Coronary artery (tissue), 2 donors: ENCODE data around the gene TCEAL3.
"Not testable (repeated sequence)": the region's sequence is repeated elsewhere in the genome, so short reads cannot be mapped to it uniquely, and the experiment has no call there.

Experiments used
- DNase-seq: peaks from one replicate; pipeline ENCODE4 v3.0.0-alpha.2; 2017; ENCODE audit warnings: low spot score
- H3K27ac ChIP-seq, 2 donors: fragments of 200-600 bp; sonication (generic); one replicate each; pipeline ENCODE4 v1.5.1; 2016 to 2019
- H3K4me3 ChIP-seq: fragments of 200-600 bp; sonication (generic); 2 replicates; pipeline ENCODE4 v1.5.1; 2016; ENCODE audit warnings: mild to moderate bottlenecking, moderate library complexity
- CTCF ChIP-seq: fragments of 200-600 bp; sonication (generic); IDR thresholded peaks from one replicate; pipeline ENCODE4 v1.5.1; 2019; ENCODE audit warnings: antibody characterized with exemption

The TCEAL3 gene

GRCh38 chrX:103658681-103659433 lies 51.1 kb downstream of the TCEAL3 start:
- DNase-seq = no peak

GRCh38 chrX:103659460-103659859 lies 51.7 kb downstream of the TCEAL3 start:
- not testable (repeated sequence) for DNase-seq, H3K4me3 ChIP-seq, H3K27ac ChIP-seq

More at GRCh38 chrX:103658681-103659433, 51.1 kb downstream of the TCEAL3 start:
- no peak overlapping the region for H3K4me3 ChIP-seq
- TF ChIP-seq CTCF = no peak
- no peak overlapping the region for H3K27ac ChIP-seq
